Central memory CD8-positive, alpha-beta T cell (primary cell): ENCODE data around the gene TSTD2.

ENCODE experiments used
- ATAC-seq: fragments of 150-1000 bp; cut with Tn5 transposase; replicated peaks from 2 replicates; pipeline ENCODE4 v1.10.0; 2022; ENCODE audit warnings: mild to moderate bottlenecking, moderate FRiP score, moderate number of reproducible peaks; ENCODE audit not compliant: poor library complexity, severe bottlenecking; ENCODE audit errors: extremely low read depth
- DNase-seq, 2 donors: peaks; one replicate each; pipeline ENCODE4 v3.0.0; 2021; ENCODE audit warnings: low spot score in 2 of 2
- H3K27ac Mint-ChIP-seq: one replicate; pipeline ENCODE4 v1.8.0; 2022; ENCODE audit warnings: low read depth, mild to moderate bottlenecking, moderate library complexity, mixed read lengths
- H3K27me3 Mint-ChIP-seq: one replicate; pipeline ENCODE4 v1.8.0; 2022; ENCODE audit warnings: mixed read lengths
- H3K36me3 Mint-ChIP-seq: one replicate; pipeline ENCODE4 v1.8.0; 2022; ENCODE audit warnings: mild to moderate bottlenecking, moderate library complexity, mixed read lengths; ENCODE audit not compliant: insufficient read depth
- H3K4me1 Mint-ChIP-seq: one replicate; pipeline ENCODE4 v1.8.0; 2022; ENCODE audit warnings: mixed read lengths
- H3K4me3 Mint-ChIP-seq: one replicate; pipeline ENCODE4 v1.8.0; 2022; ENCODE audit warnings: mild to moderate bottlenecking, moderate library complexity, mixed read lengths
- H3K9me3 Mint-ChIP-seq: one replicate; pipeline ENCODE4 v1.8.0; 2022; ENCODE audit warnings: mixed read lengths

TSTD2 gene

GRCh38 chr9:97632985-97633858, at the start of gene TSTD2, which contains the start of gene NCBP1:
TSTD2 (minus strand) TSS chr9:97633368; CDS start chr9:97627562, 5,806 bp downstream.
NCBP1 (plus strand) TSS chr9:97633821; CDS start chr9:97633882, 61 bp downstream.
- ATAC-seq (peak; percentile 85), DNase-seq (peak; percentile 93 to 96)
- no peaks in the 10 kb centered on the region for H3K9me3 Mint-ChIP-seq
- H3K4me1 Mint-ChIP-seq: peaks cover 55% of the 10 kb centered on the region
- peaks cover 27% of the 10 kb centered on the region for H3K36me3 Mint-ChIP-seq
- no peaks in the 10 kb centered on the region for H3K27me3 Mint-ChIP-seq
- peak within 1 kb of the TSS; percentile 90 for H3K4me3 Mint-ChIP-seq
- H3K27ac Mint-ChIP-seq: peak within 1 kb of the TSS; percentile 98

GRCh38 chr9:97682242-97682641, 49.1 kb upstream of the TSTD2 start:
- H3K27me3 Mint-ChIP-seq: no peaks in the 10 kb centered on the region
- peaks cover 70% of the 10 kb centered on the region for H3K36me3 Mint-ChIP-seq
- no peak overlapping the region for H3K4me3 Mint-ChIP-seq
- no peaks in the 10 kb centered on the region for H3K9me3 Mint-ChIP-seq
- no peak for DNase-seq
- peak overlapping the region; percentile 22 for H3K27ac Mint-ChIP-seq
- peaks cover 8% of the 10 kb centered on the region for H3K4me1 Mint-ChIP-seq
- no peak for ATAC-seq

GRCh38 chr9:97675655-97676054, 42.5 kb upstream of the TSTD2 start:
- ATAC-seq: no peak
- Mint-ChIP-seq H3K4me3 (no peak overlapping the region), H3K36me3 (peaks cover 80% of the 10 kb centered on the region), H3K27me3 (no peaks in the 10 kb centered on the region), H3K4me1 (peaks cover 8% of the 10 kb centered on the region), H3K9me3 (no peaks in the 10 kb centered on the region), H3K27ac (no peak overlapping the region)
- DNase-seq: no peak

GRCh38 chr9:97673922-97674321, 40.8 kb upstream of the TSTD2 start:
- Mint-ChIP-seq H3K27ac (no peak overlapping the region), H3K4me3 (no peak overlapping the region), H3K4me1 (peaks cover 8% of the 10 kb centered on the region), H3K36me3 (peaks cover 84% of the 10 kb centered on the region), H3K9me3 (no peaks in the 10 kb centered on the region), H3K27me3 (no peaks in the 10 kb centered on the region)
- no peak for DNase-seq
- ATAC-seq: no peak

GRCh38 chr9:97672403-97672802, 39.2 kb upstream of the TSTD2 start:
- Mint-ChIP-seq H3K36me3 (peaks cover 80% of the 10 kb centered on the region), H3K27ac (no peak overlapping the region), H3K27me3 (no peaks in the 10 kb centered on the region), H3K9me3 (no peaks in the 10 kb centered on the region), H3K4me1 (no peaks in the 10 kb centered on the region), H3K4me3 (no peak overlapping the region)
- ATAC-seq: no peak
- DNase-seq: no peak

- no peaks in the 10 kb centered on the region for H3K27me3 Mint-ChIP-seq
- no peaks in the 10 kb centered on the region for H3K9me3 Mint-ChIP-seq
- DNase-seq (no peak), ATAC-seq (no peak)
- H3K4me3 Mint-ChIP-seq: no peak overlapping the region
- H3K27ac Mint-ChIP-seq: no peak overlapping the region
- peaks cover 84% of the 10 kb centered on the region for H3K36me3 Mint-ChIP-seq
- H3K4me1 Mint-ChIP-seq: peaks cover 8% of the 10 kb centered on the region
Measured at GRCh38 chr9:97670586-97670985, 37.4 kb upstream of the TSTD2 start.

GRCh38 chr9:97668485-97668884, 35.3 kb upstream of the TSTD2 start:
- H3K27ac Mint-ChIP-seq: no peak overlapping the region
- H3K9me3 Mint-ChIP-seq: no peaks in the 10 kb centered on the region
- H3K4me1 Mint-ChIP-seq: peaks cover 14% of the 10 kb centered on the region
- H3K27me3 Mint-ChIP-seq: no peaks in the 10 kb centered on the region
- ATAC-seq (no peak), DNase-seq (no peak)
- peaks cover 83% of the 10 kb centered on the region for H3K36me3 Mint-ChIP-seq
- H3K4me3 Mint-ChIP-seq: no peak overlapping the region

- no peaks in the 10 kb centered on the region for H3K27me3 Mint-ChIP-seq
- DNase-seq (no peak), ATAC-seq (no peak)
- H3K27ac Mint-ChIP-seq: peak overlapping the region; percentile 39
- H3K4me1 Mint-ChIP-seq: peaks cover 14% of the 10 kb centered on the region
- H3K9me3 Mint-ChIP-seq: no peaks in the 10 kb centered on the region
- peaks cover 84% of the 10 kb centered on the region for H3K36me3 Mint-ChIP-seq
- H3K4me3 Mint-ChIP-seq: no peak overlapping the region
Measured at GRCh38 chr9:97666907-97667686, 33.9 kb upstream of the TSTD2 start.

GRCh38 chr9:97665742-97666141, 32.6 kb upstream of the TSTD2 start:
- no peak for ATAC-seq
- no peak for DNase-seq
- H3K4me3 Mint-ChIP-seq: no peak overlapping the region
- peaks cover 14% of the 10 kb centered on the region for H3K4me1 Mint-ChIP-seq
- H3K36me3 Mint-ChIP-seq: peaks cover 76% of the 10 kb centered on the region
- no peaks in the 10 kb centered on the region for H3K9me3 Mint-ChIP-seq
- H3K27ac Mint-ChIP-seq: no peak overlapping the region
- no peaks in the 10 kb centered on the region for H3K27me3 Mint-ChIP-seq

- ATAC-seq (no peak), DNase-seq (no peak)
- Mint-ChIP-seq H3K36me3 (peaks cover 67% of the 10 kb centered on the region), H3K4me3 (no peak overlapping the region), H3K4me1 (peaks cover 6% of the 10 kb centered on the region), H3K27ac (no peak overlapping the region), H3K27me3 (no peaks in the 10 kb centered on the region), H3K9me3 (no peaks in the 10 kb centered on the region)
Measured at GRCh38 chr9:97660847-97661246, 27.7 kb upstream of the TSTD2 start.

GRCh38 chr9:97660340-97660739, 27.2 kb upstream of the TSTD2 start:
- H3K9me3 Mint-ChIP-seq: no peaks in the 10 kb centered on the region
- peaks cover 6% of the 10 kb centered on the region for H3K4me1 Mint-ChIP-seq
- peaks cover 67% of the 10 kb centered on the region for H3K36me3 Mint-ChIP-seq
- DNase-seq (no peak), ATAC-seq (no peak)
- no peak overlapping the region for H3K27ac Mint-ChIP-seq
- H3K27me3 Mint-ChIP-seq: no peaks in the 10 kb centered on the region
- no peak overlapping the region for H3K4me3 Mint-ChIP-seq

- Mint-ChIP-seq H3K4me3 (no peak overlapping the region), H3K36me3 (peaks cover 68% of the 10 kb centered on the region), H3K27ac (peak overlapping the region; percentile 2), H3K4me1 (peaks cover 6% of the 10 kb centered on the region), H3K9me3 (no peaks in the 10 kb centered on the region), H3K27me3 (no peaks in the 10 kb centered on the region)
- ATAC-seq (no peak), DNase-seq (no peak)
Measured at GRCh38 chr9:97659771-97660170, 26.6 kb upstream of the TSTD2 start.

- Mint-ChIP-seq H3K4me1 (no peaks in the 10 kb centered on the region), H3K27me3 (no peaks in the 10 kb centered on the region), H3K4me3 (no peak overlapping the region), H3K9me3 (no peaks in the 10 kb centered on the region), H3K36me3 (peaks cover 66% of the 10 kb centered on the region), H3K27ac (no peak overlapping the region)
- DNase-seq (no peak), ATAC-seq (no peak)
Measured at GRCh38 chr9:97658707-97659106, 25.5 kb upstream of the TSTD2 start.
